Liver (tissue), 3 donors: ENCODE measurements around the gene EXOC3.

Experiments used
- HNF4G ChIP-seq: IDR thresholded peaks from 2 replicates; pipeline ENCODE4 v1.6.1; 2016; ENCODE audit warnings: antibody characterized with exemption
- JUND ChIP-seq, 2 donors: IDR thresholded peaks; 2 replicates each; pipeline ENCODE4 v1.6.1; 2016; ENCODE audit warnings: antibody characterized with exemption in 2 of 2
- RXRA ChIP-seq, 2 donors: IDR thresholded peaks; 2 replicates each; pipeline ENCODE4 v1.6.1; 2017 to 2018; ENCODE audit warnings: antibody characterized with exemption in 2 of 2, mild to moderate bottlenecking in 1 of 2
- SP1 ChIP-seq: IDR thresholded peaks from 2 replicates; pipeline ENCODE4 v1.6.1; 2018; ENCODE audit warnings: antibody characterized with exemption, mild to moderate bottlenecking
- TF ChIP-seq, protein P1 (sequence below): fragments of 150-350 bp; IDR thresholded peaks from 2 replicates; pipeline ENCODE4 v1.5.1; 2017; ENCODE audit warnings: improper control_type of control experiment, low read depth, low read length; ENCODE audit not compliant: missing input control
- TF ChIP-seq, protein P2 (sequence below): IDR thresholded peaks from 2 replicates; pipeline ENCODE4 v1.6.1; 2016; ENCODE audit warnings: antibody characterized with exemption, mild to moderate bottlenecking
- donor health status: healthy.
- donor health status: healthy.

DNA sequence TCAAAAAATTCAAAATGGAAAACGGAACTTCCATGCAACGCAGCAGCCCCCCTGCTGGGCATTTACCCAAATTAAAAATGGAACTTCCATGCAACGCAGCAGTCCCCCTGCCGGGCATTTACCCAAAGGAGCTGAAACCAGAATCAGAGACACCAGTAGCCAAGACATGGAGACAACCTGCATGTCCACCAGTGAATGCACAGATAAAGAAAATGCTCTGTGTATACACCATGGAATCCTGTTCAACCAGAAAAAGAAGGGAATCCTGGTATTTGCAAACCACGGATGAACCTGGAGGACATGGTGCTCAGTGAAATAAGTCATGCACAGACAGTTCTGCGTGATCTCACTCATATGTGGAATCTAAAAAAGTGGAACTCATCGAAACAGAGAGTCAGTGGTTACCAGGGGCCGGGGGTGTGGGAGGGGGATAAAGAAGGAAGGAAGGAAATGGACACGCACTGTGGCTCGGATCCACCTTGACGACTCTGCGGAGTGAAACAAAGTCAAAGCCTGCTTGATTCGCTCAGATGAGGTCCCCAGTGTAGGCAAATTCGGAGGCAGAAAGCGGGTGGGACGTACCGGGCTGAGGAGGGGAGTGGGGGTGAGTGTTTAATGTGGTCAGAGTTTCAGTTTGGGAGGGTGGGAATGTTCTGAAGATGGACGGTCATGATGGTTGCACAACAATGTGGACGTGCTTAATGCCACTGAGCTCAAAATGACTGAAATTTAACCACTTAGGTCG is 40.2 kb upstream of the EXOC3 start:
- TF ChIP-seq JUND (IDR thresholded peaks at IDR 0.05) (no peak), RXRA (IDR thresholded peaks at IDR 0.05) (no peak), SP1 (no peak), HNF4G (no peak)
- TF ChIP-seq, protein P1, sequence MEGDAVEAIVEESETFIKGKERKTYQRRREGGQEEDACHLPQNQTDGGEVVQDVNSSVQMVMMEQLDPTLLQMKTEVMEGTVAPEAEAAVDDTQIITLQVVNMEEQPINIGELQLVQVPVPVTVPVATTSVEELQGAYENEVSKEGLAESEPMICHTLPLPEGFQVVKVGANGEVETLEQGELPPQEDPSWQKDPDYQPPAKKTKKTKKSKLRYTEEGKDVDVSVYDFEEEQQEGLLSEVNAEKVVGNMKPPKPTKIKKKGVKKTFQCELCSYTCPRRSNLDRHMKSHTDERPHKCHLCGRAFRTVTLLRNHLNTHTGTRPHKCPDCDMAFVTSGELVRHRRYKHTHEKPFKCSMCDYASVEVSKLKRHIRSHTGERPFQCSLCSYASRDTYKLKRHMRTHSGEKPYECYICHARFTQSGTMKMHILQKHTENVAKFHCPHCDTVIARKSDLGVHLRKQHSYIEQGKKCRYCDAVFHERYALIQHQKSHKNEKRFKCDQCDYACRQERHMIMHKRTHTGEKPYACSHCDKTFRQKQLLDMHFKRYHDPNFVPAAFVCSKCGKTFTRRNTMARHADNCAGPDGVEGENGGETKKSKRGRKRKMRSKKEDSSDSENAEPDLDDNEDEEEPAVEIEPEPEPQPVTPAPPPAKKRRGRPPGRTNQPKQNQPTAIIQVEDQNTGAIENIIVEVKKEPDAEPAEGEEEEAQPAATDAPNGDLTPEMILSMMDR = no peak
- TF ChIP-seq, protein P2, sequence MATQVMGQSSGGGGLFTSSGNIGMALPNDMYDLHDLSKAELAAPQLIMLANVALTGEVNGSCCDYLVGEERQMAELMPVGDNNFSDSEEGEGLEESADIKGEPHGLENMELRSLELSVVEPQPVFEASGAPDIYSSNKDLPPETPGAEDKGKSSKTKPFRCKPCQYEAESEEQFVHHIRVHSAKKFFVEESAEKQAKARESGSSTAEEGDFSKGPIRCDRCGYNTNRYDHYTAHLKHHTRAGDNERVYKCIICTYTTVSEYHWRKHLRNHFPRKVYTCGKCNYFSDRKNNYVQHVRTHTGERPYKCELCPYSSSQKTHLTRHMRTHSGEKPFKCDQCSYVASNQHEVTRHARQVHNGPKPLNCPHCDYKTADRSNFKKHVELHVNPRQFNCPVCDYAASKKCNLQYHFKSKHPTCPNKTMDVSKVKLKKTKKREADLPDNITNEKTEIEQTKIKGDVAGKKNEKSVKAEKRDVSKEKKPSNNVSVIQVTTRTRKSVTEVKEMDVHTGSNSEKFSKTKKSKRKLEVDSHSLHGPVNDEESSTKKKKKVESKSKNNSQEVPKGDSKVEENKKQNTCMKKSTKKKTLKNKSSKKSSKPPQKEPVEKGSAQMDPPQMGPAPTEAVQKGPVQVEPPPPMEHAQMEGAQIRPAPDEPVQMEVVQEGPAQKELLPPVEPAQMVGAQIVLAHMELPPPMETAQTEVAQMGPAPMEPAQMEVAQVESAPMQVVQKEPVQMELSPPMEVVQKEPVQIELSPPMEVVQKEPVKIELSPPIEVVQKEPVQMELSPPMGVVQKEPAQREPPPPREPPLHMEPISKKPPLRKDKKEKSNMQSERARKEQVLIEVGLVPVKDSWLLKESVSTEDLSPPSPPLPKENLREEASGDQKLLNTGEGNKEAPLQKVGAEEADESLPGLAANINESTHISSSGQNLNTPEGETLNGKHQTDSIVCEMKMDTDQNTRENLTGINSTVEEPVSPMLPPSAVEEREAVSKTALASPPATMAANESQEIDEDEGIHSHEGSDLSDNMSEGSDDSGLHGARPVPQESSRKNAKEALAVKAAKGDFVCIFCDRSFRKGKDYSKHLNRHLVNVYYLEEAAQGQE = no peak
